Measurements from ENCODE around the gene TLE5.

DNA sequence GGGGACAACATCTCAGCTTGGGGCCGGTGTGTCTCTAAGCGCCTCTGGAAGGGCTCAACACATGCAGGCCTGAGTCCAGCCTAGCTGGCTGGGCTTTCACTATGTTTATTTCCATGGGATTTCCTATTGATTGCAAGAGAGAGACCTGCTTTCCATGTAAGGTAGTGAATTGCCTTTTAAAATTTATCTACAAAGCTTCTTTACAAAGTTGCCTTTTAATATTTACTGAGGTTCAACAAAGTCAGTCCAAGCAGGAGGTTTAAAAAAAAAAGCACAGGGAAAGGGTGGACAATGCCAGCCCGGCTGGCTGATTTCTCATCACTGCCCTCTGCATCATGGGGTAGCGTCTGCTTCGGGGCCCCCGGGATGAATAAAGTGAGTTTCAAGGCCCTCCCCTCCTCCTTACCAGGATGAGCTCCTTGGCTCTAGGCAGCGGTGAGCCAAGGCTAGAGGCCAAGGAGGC, 49.0 kb downstream of the TLE5 start:
- TF ChIP-seq CTCF (IDR thresholded peaks at IDR 0.05): no peak
- TF ChIP-seq POLR2AphosphoS5 (IDR thresholded peaks at IDR 0.05): no peak
